NCI-H128 (cell line): Measurements from ENCODE around the gene MUC22.
A peak's percentile ranks its signal among the peaks of the same experiment; 100 is the strongest.
"Not testable (repeated sequence)": the region's sequence is repeated elsewhere in the genome, so short reads cannot be mapped to it uniquely, and the experiment has no call there.

Source experiments
- DNase-seq: peaks from one replicate; lab custom pipeline; 2025; ENCODE audit not compliant: unreplicated experiment; lab: John Stamatoyannopoulos, UW

Gene MUC22

DNA sequence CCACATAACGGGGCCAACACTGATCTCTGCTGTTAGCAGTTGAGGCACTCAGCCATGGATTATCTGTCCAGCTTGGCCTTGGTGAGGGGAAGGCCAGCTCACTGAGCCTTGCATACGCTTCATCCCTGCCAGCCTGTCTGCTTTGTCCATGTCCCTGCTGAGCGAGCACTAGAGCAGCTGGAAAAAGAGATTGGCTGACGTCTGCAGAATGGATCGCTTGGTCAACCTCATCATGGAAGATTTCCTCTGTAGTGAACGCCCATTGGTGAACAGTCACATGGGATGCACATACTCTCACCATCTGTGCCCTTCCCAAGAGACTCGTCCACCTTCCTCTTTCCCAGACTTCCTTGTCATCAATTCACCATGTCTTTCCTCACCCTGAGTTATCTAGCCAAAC, 26.9 kb downstream of the MUC22 start:
- no peak for DNase-seq

DNA sequence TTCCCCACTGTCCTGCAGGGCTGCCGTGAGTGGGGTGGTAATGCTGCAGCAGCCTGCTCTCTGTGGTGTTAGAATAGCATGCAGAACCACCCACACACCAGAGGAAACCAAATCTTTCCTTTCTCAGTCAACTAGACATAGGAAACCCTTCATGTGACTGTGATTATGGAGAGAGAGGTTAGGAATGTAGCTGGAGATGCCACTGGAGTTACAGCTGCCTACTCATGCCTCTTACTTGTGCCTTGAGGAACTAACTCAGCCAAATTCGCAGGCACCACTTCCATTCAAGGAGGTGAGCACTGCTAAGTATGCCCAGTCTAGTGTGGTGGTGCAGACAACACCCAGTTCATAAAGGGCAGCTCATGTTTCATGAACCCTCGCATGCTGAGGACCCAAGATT, 27.4 kb downstream of the MUC22 start:
- no peak for DNase-seq

DNA sequence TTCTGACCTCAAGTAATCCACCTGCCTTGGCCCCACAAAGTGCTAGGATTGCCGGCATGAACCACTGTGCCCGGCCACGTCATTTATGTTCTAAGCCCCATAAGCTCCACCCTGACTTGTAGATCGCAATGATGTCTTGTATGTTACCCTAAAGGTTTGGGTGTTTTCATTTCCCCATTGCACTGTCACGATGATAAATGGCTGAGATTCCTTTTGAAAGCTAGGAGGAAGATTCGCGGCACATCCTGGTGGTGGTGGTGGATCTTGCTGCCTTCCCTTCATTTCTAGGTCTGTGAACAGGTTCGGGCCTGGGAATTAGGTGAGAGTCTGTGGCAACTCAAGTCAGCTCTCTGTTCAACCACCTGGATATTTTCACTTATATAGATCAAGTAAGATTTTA, 28.3 kb downstream of the MUC22 start:
- no peak for DNase-seq

DNA sequence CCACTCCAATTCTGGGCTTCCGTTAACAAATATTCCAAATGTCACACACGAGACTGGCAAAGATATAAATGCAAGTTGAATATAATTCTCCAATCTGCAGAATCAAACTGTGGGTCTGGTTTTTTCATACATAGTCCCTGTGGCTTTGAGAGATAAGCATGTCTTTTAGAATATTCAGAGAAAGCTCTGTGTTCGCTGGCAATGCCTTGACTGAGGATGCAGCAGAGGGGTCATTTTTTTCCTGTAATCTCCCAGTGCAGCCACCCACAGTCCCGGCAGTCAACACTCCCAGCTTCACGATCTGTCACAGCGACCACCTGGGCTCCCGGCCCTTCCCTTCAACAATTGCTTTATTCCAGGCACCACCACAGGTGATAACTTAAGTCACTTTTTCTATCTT, 30.5 kb downstream of the MUC22 start:
- DNase-seq: no peak

DNA sequence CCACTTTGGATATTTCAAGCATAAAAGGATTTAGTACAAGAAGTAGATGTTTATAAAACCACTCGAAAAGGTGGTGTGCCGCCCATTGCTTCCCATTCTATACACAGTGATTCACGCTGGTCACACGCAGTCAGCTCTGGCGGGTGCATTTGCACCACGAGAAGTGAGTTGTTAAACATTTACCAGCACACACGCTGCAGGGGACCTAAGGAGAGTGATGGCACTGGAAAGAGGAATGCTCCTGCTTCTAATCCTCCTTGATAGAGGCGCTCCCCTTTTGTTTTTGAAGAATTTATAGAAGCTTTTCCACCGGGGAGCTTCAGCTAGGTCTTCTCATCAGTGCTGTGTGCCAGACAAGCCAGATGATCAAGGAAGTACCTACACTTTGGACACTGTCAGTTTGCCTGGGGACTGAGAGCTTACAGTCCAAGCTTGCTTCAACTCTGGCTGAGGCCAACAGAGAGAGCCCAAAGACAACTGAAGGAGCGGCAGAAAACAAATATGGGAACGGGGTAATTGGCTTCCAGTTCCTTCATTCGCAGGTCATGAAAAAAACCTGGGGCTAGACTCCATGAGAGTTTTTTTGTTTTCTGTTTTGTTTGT, 31.2 kb downstream of the MUC22 start:
- no peak for DNase-seq

DNA sequence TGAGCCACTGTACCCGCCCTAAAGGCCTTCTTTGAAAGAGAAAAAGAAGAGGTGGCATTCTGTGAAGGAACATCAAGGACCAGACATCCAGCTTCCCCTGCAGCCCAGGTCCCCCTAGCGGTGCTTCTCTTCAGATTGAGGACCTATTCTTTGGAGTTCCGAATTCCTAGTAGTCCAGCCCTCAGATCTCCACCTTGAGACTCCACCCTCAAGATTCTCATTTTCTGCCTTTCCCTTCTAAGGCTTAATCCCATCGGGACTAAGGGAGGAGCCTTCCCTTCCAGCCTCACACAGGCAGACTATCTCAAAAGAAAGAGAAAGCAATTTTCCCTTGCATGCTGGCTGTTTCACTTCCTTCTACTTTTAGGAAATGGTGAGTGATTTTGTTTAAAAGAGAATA, 32.5 kb downstream of the MUC22 start:
- DNase-seq: no peak

DNA sequence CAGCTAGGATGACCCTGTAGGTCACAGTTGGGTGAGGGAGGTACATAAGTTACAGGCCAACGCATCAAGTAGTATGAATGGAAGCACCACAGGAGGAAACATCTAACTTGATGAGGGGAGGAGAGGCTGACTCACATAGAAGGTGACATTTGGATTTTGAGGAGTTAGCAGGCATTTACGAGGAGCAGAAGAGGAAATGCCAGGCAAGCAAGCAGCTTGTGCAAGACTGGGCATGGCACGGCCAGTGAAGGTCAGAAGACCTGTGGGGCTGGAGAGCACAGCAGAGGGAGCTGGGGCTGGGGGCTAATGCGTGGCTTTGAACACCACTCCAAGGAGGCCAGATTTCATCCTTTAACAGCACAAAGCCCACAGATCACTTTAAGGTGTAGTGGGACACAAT, 37.8 kb downstream of the MUC22 start:
- no peak for DNase-seq

DNA sequence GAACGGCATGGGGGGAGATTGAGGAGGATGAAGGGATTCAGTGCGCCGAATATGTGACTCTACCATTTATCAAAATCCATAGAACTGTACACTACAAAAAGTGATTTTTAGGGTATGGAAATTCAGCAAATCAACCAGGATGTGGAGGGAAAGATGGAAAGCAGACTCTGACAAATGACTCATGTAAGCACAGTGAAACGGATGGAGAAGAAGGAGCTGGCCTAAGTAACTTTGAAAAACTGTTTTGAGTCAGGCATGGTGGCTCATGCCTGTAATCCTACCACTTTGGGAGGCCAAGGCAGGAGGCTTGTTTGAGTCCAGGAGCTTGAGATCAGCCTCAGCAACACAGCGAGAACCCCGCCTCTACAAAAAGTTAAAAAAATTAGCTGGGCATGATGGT, 39.2 kb downstream of the MUC22 start:
- no peak for DNase-seq

DNA sequence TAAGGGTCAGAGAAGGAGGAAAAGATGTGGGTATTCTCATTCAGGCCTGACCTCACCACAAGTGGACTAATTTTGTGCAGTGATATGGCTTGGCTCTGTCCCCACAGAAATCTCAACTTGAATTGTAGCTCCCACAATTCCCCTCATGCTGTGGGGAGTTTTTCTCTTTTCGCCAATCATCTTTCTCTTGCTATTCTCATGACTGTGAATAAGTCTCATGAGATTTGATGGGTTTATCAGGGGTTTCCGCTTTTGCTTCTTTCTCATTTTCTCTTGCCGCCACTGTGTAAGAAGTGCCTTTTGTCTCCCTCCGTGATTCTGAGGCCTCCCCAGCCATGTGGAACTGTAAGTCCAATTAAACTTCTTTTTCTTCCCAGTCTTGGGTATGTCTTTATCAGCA, 42.9 kb downstream of the MUC22 start:
- not testable (repeated sequence) for DNase-seq

DNA sequence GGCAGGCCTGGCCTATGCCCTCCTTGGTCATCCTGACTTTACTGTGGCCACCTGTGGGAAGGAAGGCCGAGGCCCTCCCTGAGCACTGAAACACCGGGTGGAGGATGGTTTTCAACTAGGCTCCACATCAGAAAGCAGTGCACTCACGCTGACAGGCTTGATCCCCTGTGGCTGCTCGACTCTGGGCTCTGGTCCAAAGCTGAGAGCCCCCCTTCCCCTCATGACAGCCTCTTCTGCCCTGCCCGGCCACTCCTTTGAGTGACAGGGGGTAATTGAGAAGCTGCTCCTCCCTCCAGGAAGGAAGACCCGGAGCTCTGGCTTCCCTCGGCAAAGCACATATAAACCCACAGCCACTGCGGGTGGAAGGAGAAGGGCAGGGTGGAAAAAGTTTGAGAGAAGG, 43.6 kb downstream of the MUC22 start:
- DNase-seq: peak; percentile 8

DNA sequence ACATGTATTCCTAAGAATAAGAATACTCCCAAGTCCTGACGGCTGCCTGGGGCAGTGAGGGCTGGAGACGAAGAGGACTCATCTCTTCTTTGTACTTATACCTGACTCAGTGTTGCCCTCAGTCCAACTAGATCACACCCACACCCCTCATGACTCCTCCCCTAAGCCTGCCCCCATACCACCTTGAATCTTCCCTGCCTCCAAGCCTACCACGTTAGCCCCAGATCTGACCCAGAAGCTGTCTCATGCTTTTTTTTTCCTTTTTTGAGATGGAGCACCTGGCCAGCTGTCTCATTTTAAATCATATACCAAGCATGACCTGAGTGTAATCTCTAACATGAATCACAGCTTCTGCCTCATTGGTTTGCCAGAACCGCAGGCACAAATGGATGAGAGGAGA, 45.2 kb downstream of the MUC22 start:
- DNase-seq: no peak

DNA sequence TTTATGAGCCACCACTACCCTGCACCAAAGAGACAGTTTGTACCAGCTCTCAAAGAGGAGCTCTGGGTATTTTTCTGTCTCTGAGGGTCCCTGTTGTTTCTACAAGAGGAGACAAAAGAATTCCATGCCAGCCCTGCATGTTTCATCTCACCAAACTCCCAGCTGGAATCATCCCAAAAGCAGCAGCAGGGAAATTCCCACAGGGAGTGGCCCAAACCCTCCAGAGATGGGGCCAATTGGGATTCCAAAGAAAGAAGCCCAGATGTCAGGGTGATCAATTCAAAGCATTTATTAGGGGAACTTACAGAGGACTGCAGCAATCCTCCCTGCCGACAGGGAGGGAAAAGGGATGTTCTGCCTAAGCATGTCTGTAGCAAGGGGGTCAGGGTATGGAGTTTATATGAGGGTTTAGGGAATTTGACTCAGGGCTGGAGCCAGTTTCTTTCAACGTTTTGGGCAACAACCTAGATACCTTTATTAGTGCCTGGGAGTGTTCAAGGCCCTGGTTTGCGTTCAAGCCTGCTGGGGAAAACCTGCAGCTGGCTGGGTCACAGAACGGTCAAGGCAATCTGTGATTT, 47.2 kb downstream of the MUC22 start:
- no peak for DNase-seq

DNA sequence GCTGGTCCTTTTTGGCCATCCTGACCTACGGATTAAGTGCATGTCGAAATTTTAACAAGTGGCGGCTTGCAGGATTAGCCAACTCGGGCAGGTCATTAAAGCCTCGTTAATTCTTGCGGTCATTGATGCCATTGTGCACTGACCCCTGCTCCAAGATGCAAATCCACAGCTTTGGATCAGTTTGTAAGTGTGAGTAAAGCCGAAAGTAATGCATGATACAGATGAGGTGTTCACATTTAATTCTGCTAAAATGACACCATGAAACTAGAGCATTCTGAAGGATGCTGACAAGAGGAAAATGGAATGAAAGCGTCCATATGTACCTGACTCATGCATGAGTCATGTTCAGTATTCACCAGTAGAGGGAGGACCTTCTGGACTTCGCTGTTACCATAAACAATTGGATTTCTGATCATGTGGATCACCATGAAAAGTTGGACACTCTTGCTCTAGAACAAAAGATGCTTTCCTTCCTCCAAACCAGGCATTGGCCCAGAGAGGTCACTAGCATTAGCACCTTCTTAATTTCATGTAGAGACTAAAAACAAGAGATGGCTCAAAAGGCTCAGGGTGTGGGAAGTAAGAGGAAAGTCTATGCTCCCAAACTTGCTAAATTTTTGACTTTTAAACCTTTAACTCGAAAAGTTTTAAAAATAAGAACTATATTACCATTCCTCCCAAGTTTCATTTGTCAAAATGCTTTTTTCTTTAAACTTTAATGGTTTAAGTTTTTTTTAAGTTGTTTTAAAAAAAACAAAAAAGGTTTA, 48.0 kb downstream of the MUC22 start:
- no peak for DNase-seq

DNA sequence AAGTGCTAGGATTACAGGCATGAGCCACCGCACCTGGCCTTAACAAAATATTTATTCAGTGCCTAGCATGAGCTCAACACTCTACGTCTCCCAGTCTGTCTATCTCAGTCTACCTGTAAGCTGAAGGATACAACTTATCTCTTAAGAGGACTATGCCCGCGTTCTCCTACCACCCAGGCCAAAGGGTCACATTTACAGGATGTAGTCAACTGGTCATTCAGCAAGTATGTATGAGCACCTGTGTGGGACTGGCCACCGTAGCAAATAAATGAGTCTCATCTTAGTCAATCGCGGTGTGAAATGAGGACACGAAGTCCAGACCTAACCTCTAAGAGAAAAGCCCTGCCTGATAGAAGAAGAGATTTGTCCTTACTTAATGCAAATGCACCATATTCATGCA, 49.9 kb downstream of the MUC22 start:
- no peak for DNase-seq

DNA sequence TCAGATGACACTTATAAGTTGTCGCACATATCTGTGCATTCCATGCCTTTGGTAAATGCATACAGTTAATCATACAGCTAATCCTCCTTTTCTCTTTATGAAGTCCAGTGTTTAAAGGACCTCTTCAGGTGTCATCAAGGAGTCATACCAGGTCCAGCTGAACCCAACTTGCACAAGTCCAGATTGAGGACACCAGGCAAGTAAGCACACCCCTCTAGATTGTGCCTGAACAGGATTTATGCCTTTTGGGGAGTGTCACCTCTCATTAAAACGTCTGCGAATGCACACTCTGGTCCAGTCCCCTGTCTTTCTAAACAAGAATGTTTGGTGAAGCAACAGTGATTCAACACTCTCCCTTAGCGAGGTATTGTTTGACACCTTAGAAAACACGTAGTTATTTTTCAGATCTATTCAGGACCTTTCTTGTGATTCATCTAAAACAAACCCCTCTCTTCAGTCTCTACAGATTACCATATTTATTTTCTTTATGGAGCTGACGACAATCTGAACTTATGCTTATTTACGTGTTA, 53.7 kb downstream of the MUC22 start:
- no peak for DNase-seq

DNA sequence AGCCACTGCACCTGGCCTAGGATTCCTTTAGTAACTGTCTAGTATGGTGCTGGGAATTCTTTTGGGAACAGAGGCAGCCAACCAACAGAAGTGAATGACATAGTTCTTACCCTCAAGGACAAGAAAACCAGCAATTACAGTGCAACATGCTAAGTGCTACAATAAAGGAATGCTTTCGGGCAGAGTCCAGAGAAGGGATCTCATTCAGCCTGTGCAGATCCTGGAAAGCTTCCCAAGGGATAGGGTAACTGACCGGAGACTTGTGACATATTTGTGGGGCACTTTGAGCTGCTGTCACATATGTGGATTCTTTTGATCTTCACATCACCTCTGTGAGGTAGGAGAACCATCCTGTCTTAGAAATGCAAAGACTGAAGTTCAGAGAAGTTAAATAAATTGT, 55.3 kb downstream of the MUC22 start:
- no peak for DNase-seq

DNA sequence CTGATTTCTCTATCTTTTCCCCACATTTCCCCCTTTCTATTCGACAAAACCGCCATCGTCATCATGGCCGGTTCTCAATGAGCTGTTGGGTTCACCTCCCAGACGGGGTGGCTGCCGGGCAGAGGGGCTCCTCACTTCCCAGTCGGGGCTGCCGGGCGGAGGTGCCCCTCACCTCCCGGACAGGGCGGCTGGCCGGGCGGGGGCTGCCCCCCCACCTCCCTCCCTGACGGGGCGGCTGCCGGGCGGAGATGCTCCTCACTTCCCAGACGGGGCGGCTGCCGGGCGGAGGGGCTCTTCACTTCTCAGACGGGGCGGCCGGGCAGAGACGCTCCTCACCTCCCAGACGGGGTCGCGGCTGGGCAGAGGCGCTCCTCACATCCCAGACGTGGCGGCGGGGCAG, 56.8 kb downstream of the MUC22 start:
- DNase-seq: not testable (repeated sequence)

DNA sequence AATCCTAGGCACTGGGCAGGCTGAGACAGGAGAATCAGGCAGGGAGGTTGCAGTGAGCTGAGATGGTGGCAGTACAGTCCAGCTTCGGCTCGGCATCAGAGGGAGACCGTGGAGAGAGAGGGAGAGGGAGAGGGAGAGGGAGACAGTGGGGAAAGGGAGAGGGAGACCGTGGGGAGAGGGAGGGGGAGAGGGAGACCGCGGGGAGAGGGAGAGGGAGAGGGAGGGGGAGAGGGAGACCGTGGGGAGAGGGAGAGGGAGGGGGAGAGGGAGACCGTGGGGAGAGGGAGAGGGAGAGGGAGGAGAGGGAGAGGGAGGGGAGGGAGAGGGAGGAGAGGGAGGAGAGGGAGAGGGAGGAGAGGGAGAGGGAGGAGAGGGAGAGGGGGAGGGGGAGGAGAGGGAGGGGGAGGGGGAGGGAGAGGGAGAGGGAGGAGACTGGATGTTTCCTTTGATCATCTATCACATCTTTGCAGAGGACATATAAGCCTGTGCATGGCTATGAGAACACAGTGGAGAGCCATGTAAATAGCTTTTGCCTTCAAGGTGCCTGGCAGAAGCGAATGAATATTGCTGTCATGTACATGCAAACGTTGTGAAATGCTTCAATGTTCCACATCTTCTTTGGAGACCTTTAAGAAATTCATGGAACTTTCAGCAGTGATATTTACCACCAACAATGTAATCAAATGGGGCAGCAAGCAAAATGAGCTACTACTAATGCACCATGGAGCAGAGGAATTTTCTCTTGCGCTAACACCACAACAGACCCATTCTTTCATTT, 57.8 kb downstream of the MUC22 start:
- not testable (repeated sequence) for DNase-seq

DNA sequence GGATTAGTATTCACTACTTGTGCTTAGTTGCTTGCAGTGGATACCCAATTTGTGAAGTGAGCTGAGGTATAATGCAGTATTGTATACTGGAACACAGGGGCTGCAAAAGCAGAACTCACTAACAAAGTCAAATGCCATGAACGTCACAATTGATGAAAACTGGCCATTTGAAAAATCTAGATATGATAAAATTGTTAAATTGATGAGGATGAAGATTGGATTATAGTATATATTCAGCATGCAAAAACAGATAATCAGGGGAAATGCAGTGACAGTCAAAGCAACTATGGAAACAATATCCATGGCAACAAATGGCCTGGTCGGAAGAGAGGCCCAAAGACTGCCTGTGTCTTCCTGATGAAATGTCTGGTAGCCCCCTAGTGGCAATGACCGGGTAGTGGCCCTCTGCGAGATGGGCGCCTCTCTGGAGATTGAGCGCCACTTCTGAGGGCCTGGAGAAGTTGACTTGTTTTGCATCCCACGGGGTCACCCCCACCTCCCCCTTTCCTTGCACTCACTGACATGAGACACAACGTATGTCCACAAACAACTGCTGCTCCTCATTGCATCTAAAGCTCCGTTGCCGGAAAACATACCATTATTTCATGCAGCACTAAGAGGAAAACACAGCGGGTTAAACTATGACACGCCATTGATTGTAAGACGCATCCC, 58.5 kb downstream of the MUC22 start:
- DNase-seq: no peak

DNA sequence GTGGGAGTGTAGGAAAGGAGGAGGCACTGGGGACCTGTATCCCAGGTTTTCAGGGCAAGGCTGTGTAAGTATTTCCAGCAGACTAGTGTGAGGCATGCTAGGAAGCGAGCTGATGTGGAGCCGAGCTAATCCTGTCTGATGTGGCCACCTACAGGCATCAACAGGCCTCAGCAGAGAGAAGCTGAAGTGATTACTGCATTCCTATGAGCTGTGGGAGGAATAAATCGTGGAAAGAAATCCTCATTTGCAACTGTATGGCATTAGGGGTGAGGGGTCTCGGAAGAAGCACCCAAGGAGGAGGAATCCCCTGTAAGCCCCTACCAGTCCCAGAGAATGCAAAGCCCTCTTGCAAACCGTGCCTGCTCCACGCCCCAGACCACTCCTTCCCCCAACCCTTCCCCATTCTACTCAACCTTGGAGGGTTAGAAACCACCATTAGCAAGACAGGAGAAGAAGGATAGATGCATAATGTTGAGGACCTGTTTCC, 60.5 kb downstream of the MUC22 start:
- DNase-seq: no peak

DNA sequence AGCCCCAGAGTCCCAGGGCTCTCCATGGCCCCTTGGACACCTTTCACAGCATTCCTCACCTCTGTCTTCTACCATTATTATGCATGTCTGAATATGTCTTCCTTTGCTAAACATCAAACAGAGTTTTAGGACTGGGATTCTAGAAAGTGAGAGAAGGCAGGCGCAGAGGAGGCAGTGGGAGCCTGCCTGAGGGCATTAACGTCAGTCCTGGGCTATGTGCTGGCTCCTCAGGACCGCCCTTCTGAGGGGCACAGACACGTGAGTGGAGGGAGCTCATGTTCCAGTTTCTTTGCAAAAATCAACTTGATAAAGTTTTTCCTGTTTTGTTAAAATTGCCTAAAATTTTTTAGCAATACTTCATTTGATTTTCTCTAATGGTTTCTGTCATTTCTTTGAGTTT, 64.1 kb downstream of the MUC22 start:
- no peak for DNase-seq
